ENCODE results near the gene PDILT.

PDILT gene

DNA sequence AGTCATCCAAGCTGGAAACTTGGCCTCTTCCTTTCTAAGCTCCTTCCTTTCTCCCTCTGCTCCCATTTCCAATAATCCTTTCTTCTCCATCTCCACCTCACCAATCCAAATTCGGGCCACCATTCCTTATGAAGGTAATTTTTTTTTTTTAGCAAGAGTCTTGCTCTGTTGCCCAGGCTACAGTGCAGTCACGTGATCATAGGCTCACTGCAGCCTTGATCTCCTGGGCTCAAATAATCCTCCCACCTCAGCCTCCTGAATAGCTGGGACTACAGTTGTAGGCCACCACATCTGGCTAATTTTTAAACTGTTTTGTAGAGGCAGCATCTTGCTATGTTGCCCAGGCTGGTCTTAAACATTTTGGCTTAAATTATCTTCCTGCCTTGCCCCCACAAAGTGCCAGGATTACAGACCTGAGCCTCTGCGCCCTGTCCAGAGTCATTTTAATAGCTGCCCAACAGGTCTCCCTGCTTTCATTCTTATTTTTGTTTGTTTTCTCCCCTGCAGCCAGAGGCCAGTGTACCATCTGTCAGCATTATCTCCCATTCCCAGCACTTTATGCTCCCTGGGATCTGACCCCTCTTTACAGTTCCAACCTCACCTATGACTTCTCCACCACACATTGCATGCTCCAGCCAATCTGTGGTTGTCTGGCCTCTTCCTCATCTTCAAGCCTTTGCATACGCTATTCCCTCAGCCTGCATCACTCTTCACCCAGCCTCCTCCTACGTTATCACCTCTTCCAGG is 75.0 kb downstream of the PDILT start:
- no peaks in the 10 kb centered on the region for H3K79me2 ChIP-seq (ENCODE audit: control insufficient read depth, insufficient read depth, low read length)
- H3K23ac ChIP-seq (ENCODE audit: low read length) = no peak overlapping the region
- no peak overlapping the region for H3K56ac ChIP-seq (ENCODE audit: low read length)
- H3K4me3 ChIP-seq (ENCODE audit: low read length) = no peak overlapping the region
- H3K4ac ChIP-seq (ENCODE audit: low read depth, low read length) = no peak overlapping the region
- H3K9ac ChIP-seq (ENCODE audit: low read length) = no peak overlapping the region
- H3K79me1 ChIP-seq (ENCODE audit: low read length) = no peaks in the 10 kb centered on the region
- WGBS (ENCODE audit: extremely low coverage, insufficient coverage, low lambda C conversion rate) = 91% methylated on average over 1 of the region's 5 CpGs
- no peak overlapping the region for H2BK120ac ChIP-seq (ENCODE audit: low read depth, low read length)
- no peaks in the 10 kb centered on the region for H3K27me3 ChIP-seq (ENCODE audit: insufficient read depth, low read length, poor library complexity)
- no peaks in the 10 kb centered on the region for H3K4me1 ChIP-seq (ENCODE audit: control insufficient read depth, low read depth, low read length)
- H2BK5ac ChIP-seq (ENCODE audit: low read length) = no peak overlapping the region
- no peak for DNase-seq
- H3K4me2 ChIP-seq (ENCODE audit: low read length) = no peak overlapping the region
- H3K27ac ChIP-seq (ENCODE audit: low read depth, low read length) = no peak overlapping the region
- H2AK5ac ChIP-seq (ENCODE audit: low read length) = no peak overlapping the region
- no peak overlapping the region for H4K5ac ChIP-seq (ENCODE audit: low read length)
- no peaks in the 10 kb centered on the region for H3K36me3 ChIP-seq (ENCODE audit: control insufficient read depth, insufficient read depth, low read length)
- H2BK15ac ChIP-seq (replicated peaks; ENCODE audit: low read depth) = no peak overlapping the region
- no peak overlapping the region for H3K18ac ChIP-seq (ENCODE audit: low read length)
- H4K8ac ChIP-seq (ENCODE audit: low read depth, low read length) = no peak overlapping the region

DNA sequence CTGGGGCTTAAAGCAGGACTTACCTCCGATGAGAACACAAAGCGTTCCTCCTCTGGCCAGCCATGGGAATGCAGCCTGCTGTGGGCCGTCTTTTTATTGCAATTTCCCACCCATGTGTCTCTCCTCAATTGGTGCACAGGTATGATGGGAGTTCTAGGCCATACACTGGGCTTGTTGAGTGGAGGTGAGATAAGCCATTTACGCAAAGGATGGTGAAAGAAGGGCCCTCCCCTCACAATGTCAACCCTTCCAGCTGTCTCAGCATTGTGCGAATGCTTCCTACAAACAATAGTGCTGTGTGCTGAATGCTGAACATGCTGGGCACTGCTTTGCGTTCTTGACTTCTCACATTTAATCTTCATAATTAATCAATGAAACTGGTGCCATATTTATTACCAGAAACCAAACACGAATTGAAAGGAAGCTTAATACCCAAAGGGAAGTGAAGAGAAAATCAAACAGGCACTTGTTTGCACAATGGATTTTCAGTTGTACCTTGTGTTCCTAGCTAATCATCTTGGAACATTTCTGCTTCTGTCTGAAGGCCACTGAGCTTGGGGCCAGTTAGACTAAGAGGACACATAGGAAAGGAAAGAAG is 77.0 kb downstream of the PDILT start, which contains the start of gene GP2:
Gene GP2, minus strand, starts transcription at position 70 of the 598 bp plus-strand sequence. CDS start 1,082 bp downstream, outside the sequence.
- H3K36me3 ChIP-seq (ENCODE audit: control insufficient read depth, insufficient read depth, low read length) = no peaks in the 10 kb centered on the region
- H3K79me1 ChIP-seq (ENCODE audit: low read length) = no peaks in the 10 kb centered on the region
- no peak within 1 kb of the TSS for H3K4ac ChIP-seq (ENCODE audit: low read depth, low read length)
- H3K27me3 ChIP-seq (ENCODE audit: insufficient read depth, low read length, poor library complexity) = no peaks in the 10 kb centered on the region
- H3K27ac ChIP-seq (ENCODE audit: low read depth, low read length) = no peak within 1 kb of the TSS
- no peak within 1 kb of the TSS for H3K56ac ChIP-seq (ENCODE audit: low read length)
- H3K9ac ChIP-seq (ENCODE audit: low read length) = no peak within 1 kb of the TSS
- DNase-seq = peak; percentile 42
- no peaks in the 10 kb centered on the region for H3K4me1 ChIP-seq (ENCODE audit: control insufficient read depth, low read depth, low read length)
- WGBS (ENCODE audit: extremely low coverage, insufficient coverage, low lambda C conversion rate) = no CpG with 5 or more reads among the region's 7 CpGs
- H3K18ac ChIP-seq (ENCODE audit: low read length) = no peak within 1 kb of the TSS
- H2BK120ac ChIP-seq (ENCODE audit: low read depth, low read length) = no peak within 1 kb of the TSS
- no peak within 1 kb of the TSS for H4K5ac ChIP-seq (ENCODE audit: low read length)
- H3K4me3 ChIP-seq (ENCODE audit: low read length) = no peak within 1 kb of the TSS
- H4K8ac ChIP-seq (ENCODE audit: low read depth, low read length) = no peak within 1 kb of the TSS
- no peak within 1 kb of the TSS for H2AK5ac ChIP-seq (ENCODE audit: low read length)
- H2BK15ac ChIP-seq (replicated peaks; ENCODE audit: low read depth) = no peak within 1 kb of the TSS
- no peak within 1 kb of the TSS for H3K23ac ChIP-seq (ENCODE audit: low read length)
- H2BK5ac ChIP-seq (ENCODE audit: low read length) = no peak within 1 kb of the TSS
- no peaks in the 10 kb centered on the region for H3K79me2 ChIP-seq (ENCODE audit: control insufficient read depth, insufficient read depth, low read length)
- H3K4me2 ChIP-seq (ENCODE audit: low read length) = no peak within 1 kb of the TSS

DNA sequence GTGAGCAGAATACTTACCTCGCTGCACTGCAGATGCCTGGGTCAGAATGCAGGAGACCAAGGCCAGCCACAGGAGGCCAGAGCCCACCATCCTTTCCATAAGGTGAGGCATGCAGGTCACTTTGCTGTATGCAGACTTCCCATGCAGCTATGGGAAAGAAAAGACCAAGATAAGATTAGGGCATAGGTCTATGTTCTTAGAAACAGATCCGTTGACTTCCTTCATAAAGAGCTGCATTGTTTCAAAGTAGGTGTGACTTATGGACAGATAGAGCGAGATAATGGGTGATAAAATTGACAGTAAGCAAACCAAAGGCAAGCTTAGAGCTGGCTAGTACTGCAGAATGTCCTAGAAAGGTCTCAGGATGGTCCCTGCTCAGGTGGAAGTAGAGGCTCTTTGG is 78.2 kb downstream of the PDILT start:
- no peak overlapping the region for H3K4me3 ChIP-seq (ENCODE audit: low read length)
- no peak overlapping the region for H4K8ac ChIP-seq (ENCODE audit: low read depth, low read length)
- H3K4me2 ChIP-seq (ENCODE audit: low read length) = no peak overlapping the region
- H3K79me1 ChIP-seq (ENCODE audit: low read length) = no peaks in the 10 kb centered on the region
- no peak overlapping the region for H2BK120ac ChIP-seq (ENCODE audit: low read depth, low read length)
- H3K79me2 ChIP-seq (ENCODE audit: control insufficient read depth, insufficient read depth, low read length) = no peaks in the 10 kb centered on the region
- WGBS (ENCODE audit: extremely low coverage, insufficient coverage, low lambda C conversion rate) = no CpG with 5 or more reads among the region's 3 CpGs
- no peak overlapping the region for H2BK5ac ChIP-seq (ENCODE audit: low read length)
- H3K9ac ChIP-seq (ENCODE audit: low read length) = no peak overlapping the region
- no peak overlapping the region for H2BK15ac ChIP-seq (replicated peaks; ENCODE audit: low read depth)
- H3K18ac ChIP-seq (ENCODE audit: low read length) = no peak overlapping the region
- no peak overlapping the region for H4K5ac ChIP-seq (ENCODE audit: low read length)
- no peaks in the 10 kb centered on the region for H3K4me1 ChIP-seq (ENCODE audit: control insufficient read depth, low read depth, low read length)
- no peak overlapping the region for H3K4ac ChIP-seq (ENCODE audit: low read depth, low read length)
- peak; percentile 84 for DNase-seq
- no peaks in the 10 kb centered on the region for H3K27me3 ChIP-seq (ENCODE audit: insufficient read depth, low read length, poor library complexity)
- H2AK5ac ChIP-seq (ENCODE audit: low read length) = no peak overlapping the region
- H3K23ac ChIP-seq (ENCODE audit: low read length) = no peak overlapping the region
- H3K27ac ChIP-seq (ENCODE audit: low read depth, low read length) = no peak overlapping the region
- H3K56ac ChIP-seq (ENCODE audit: low read length) = no peak overlapping the region
- no peaks in the 10 kb centered on the region for H3K36me3 ChIP-seq (ENCODE audit: control insufficient read depth, insufficient read depth, low read length)

DNA sequence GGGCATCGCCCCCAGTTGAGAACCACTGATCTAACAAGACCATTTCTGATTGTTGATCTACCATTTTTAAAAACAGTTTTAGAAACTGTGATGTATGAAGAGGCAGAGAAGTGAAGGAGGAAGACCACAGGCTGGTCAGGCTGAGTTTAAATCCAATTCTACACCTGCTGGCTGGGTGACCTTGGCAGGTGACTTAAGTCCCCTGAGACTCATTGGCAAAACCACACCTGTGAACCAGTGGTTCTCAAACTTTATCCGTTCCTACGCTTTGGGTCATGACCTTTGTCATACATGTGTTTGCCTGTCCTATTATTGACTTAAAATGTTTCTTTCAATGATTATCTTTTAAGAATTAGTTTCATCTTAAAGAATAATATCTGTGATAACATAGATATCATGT is 79.5 kb downstream of the PDILT start:
- Histone ChIP-seq H2BK15ac (replicated peaks; ENCODE audit: low read depth) (no peak overlapping the region), H2AK5ac (ENCODE audit: low read length) (no peak overlapping the region), H3K23ac (ENCODE audit: low read length) (no peak overlapping the region), H2BK5ac (ENCODE audit: low read length) (no peak overlapping the region), H3K27ac (ENCODE audit: low read depth, low read length) (no peak overlapping the region), H3K79me1 (ENCODE audit: low read length) (no peaks in the 10 kb centered on the region), H3K79me2 (ENCODE audit: control insufficient read depth, insufficient read depth, low read length) (no peaks in the 10 kb centered on the region), H3K4me2 (ENCODE audit: low read length) (no peak overlapping the region), H3K4me3 (ENCODE audit: low read length) (no peak overlapping the region), H3K18ac (ENCODE audit: low read length) (no peak overlapping the region), H3K4me1 (ENCODE audit: control insufficient read depth, low read depth, low read length) (no peaks in the 10 kb centered on the region), H3K27me3 (ENCODE audit: insufficient read depth, low read length, poor library complexity) (no peaks in the 10 kb centered on the region), H3K36me3 (ENCODE audit: control insufficient read depth, insufficient read depth, low read length) (no peaks in the 10 kb centered on the region), H3K4ac (ENCODE audit: low read depth, low read length) (no peak overlapping the region), H4K8ac (ENCODE audit: low read depth, low read length) (no peak overlapping the region), H4K5ac (ENCODE audit: low read length) (no peak overlapping the region), H3K9ac (ENCODE audit: low read length) (no peak overlapping the region), H2BK120ac (ENCODE audit: low read depth, low read length) (no peak overlapping the region), H3K56ac (ENCODE audit: low read length) (no peak overlapping the region)
- DNase-seq = no peak
- no CpG with 5 or more reads among the region's 3 CpGs for WGBS (ENCODE audit: extremely low coverage, insufficient coverage, low lambda C conversion rate)

DNA sequence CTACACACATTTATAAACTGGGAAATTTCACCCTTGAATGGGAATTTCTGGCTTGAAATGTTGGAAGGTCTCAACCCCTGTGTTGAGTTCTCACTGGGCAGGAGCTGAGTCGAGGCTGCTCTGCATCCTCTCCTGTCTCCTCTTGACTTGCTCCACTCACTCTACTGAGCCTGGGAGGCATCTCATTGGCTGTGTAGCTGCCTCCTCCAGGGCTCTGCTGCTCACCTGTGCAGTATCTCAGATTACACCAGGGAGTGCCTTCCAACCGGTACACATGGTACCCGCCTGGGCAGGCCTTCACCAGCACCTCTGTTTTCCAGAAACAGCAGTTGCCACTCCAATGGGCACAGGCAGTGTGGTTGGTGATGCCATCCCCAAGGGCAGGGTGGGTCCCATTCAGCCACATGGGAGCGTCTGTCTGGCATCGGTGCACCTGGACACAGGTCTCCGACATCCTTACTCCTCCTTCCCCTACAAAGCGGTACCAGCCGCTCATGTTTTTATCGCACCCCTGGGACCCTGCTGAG is 80.9 kb downstream of the PDILT start:
- no peaks in the 10 kb centered on the region for H3K36me3 ChIP-seq (ENCODE audit: control insufficient read depth, insufficient read depth, low read length)
- no peaks in the 10 kb centered on the region for H3K79me1 ChIP-seq (ENCODE audit: low read length)
- H2BK5ac ChIP-seq (ENCODE audit: low read length) = no peak overlapping the region
- no peak overlapping the region for H3K4ac ChIP-seq (ENCODE audit: low read depth, low read length)
- H3K9ac ChIP-seq (ENCODE audit: low read length) = no peak overlapping the region
- H3K18ac ChIP-seq (ENCODE audit: low read length) = no peak overlapping the region
- H4K5ac ChIP-seq (ENCODE audit: low read length) = no peak overlapping the region
- H2AK5ac ChIP-seq (ENCODE audit: low read length) = no peak overlapping the region
- H2BK120ac ChIP-seq (ENCODE audit: low read depth, low read length) = no peak overlapping the region
- no peak overlapping the region for H3K23ac ChIP-seq (ENCODE audit: low read length)
- H3K79me2 ChIP-seq (ENCODE audit: control insufficient read depth, insufficient read depth, low read length) = no peaks in the 10 kb centered on the region
- H3K56ac ChIP-seq (ENCODE audit: low read length) = no peak overlapping the region
- H3K27ac ChIP-seq (ENCODE audit: low read depth, low read length) = no peak overlapping the region
- H3K27me3 ChIP-seq (ENCODE audit: insufficient read depth, low read length, poor library complexity) = no peaks in the 10 kb centered on the region
- H3K4me1 ChIP-seq (ENCODE audit: control insufficient read depth, low read depth, low read length) = no peaks in the 10 kb centered on the region
- H3K4me2 ChIP-seq (ENCODE audit: low read length) = no peak overlapping the region
- H4K8ac ChIP-seq (ENCODE audit: low read depth, low read length) = no peak overlapping the region
- H3K4me3 ChIP-seq (ENCODE audit: low read length) = no peak overlapping the region
- no peak for DNase-seq
- H2BK15ac ChIP-seq (replicated peaks; ENCODE audit: low read depth) = no peak overlapping the region
- WGBS (ENCODE audit: extremely low coverage, insufficient coverage, low lambda C conversion rate) = no CpG with 5 or more reads among the region's 9 CpGs

Measured in mesendoderm (in vitro differentiated cells).